ENCODE data around the gene MAGED4. TPM values are rescaled to one million over a fixed set of nuclear protein-coding genes. Genes with fewer than 3 reads are reported as not detected.

Gene MAGED4
- total and polyA plus RNA-seq, 12 donors = 0.18 to 10.4 (median 1.9) TPM

- Histone ChIP-seq H3K9me3 (replicated peaks in 1 of 3) (no peaks in the 10 kb centered on the region), H3K4me3 (no peak overlapping the region), H3K4me1 (replicated peaks in 1 of 2) (no peaks in the 10 kb centered on the region), H3K27me3 (peaks cover 44% of the 10 kb centered on the region), H3K27ac (no peak overlapping the region), H3K36me3 (replicated peaks in 1 of 2) (no peaks in the 10 kb centered on the region)
- 54 to 81% (median 69%) methylated on average over 2 of the region's 2 CpGs; no CpG with 5 or more reads in 1 of the 4 donors for WGBS, 4 donors
- TF ChIP-seq POLR2A (IDR thresholded peaks at IDR 0.05) = no peak
- no peak for TF ChIP-seq CTCF (IDR thresholded peaks at IDR 0.05)
- intact Hi-C loops (cut with DNase I) = no loop called here
- no peak for DNase-seq
These were observed 32.9 kb downstream of the MAGED4 start for GRCh38 chrX:52217494-52218160.

GRCh38 chrX:52220936-52221335, 36.2 kb downstream of the MAGED4 start:
- DNase-seq = no peak
- H3K9me3 ChIP-seq (replicated peaks in 1 of 3) = no peaks in the 10 kb centered on the region
- intact Hi-C loops (cut with DNase I) = no loop called here

More at GRCh38 chrX:52220936-52221335, 36.2 kb downstream of the MAGED4 start:
- Histone ChIP-seq H3K4me3 (no peak overlapping the region), H3K36me3 (replicated peaks in 1 of 2) (no peaks in the 10 kb centered on the region), H3K27me3 (peaks cover 29% of the 10 kb centered on the region), H3K4me1 (replicated peaks in 1 of 2) (no peaks in the 10 kb centered on the region), H3K27ac (no peak overlapping the region)
- TF ChIP-seq CTCF (IDR thresholded peaks at IDR 0.05) (no peak), POLR2A (IDR thresholded peaks at IDR 0.05) (no peak)

Small RNA genes within 50 kb of the gene (small RNA-seq; reads per million reads assigned to genes)
- gene SNORA11D = 0 reads per million in 2 donors

Other genes starting within 250 kb of the MAGED4 start
- 1 to 10 TPM; 1.9 to 8.4 (median 3.4) TPM for gene MAGED4B, start 115.7 kb upstream of the MAGED4 start, total RNA-seq
- 10 to 100 TPM in 2 of 3 donors, 1 to 10 TPM in 1; 3.4 to 62.9 (median 25.7) TPM for gene MAGED4B, start 115.7 kb upstream of the MAGED4 start, polyA plus RNA-seq
- gene XAGE2, start 184.1 kb downstream of the MAGED4 start, total RNA-seq = not detected
- not detected for gene XAGE2, start 184.1 kb downstream of the MAGED4 start, polyA plus RNA-seq

Data from adrenal gland (tissue), 12 donors.